Measurements from ENCODE around the gene ITPRIP. TPM values are rescaled to one million over a fixed set of nuclear protein-coding genes. Genes with fewer than 3 reads are reported as not detected.

ITPRIP gene
- total and polyA plus RNA-seq, 2 of the 8 experiments (the other 6 are each of a cell fraction or from before 2014, with no cell fraction given) = 15.3 to 16.9 TPM

DNA sequence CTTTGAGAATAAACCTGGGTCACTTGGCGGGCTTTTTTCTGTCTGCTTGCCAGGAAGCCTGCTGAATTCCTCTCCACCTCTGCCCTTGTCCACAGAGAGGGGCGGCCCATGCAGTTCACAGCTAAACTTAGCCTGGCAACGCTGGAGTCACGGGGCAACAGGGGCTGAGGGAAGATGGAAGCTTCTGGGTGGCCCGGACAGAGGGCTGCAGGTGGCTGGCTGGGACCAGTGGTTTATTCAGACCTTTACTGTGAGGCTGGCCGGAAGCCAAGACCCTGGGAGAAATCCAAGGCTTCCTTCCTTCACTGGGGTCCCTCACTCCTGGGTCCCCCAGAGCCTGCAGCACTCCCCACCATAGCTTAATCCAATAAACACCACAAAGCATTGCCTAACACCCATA, 17.0 kb downstream of the ITPRIP start:
- Histone ChIP-seq H2AFZ (ENCODE audit: low read length) (no peak overlapping the region), H2BK12ac (ENCODE audit: low read depth, low read length) (no peak overlapping the region), H3K9me3 (ENCODE audit: insufficient read depth in 2 of 2, low read depth in 1 of 2, low read length in 1 of 2) (no peaks in the 10 kb centered on the region), H2BK120ac (replicated peaks; ENCODE audit: low read depth, low read length) (no peak overlapping the region), H2AK5ac (ENCODE audit: low read depth, low read length) (no peak overlapping the region), H3K4me2 (ENCODE audit: insufficient read depth in 1 of 2, low read depth in 2 of 2, low read length in 2 of 2) (no peak overlapping the region), H3K23me2 (ENCODE audit: low read depth, low read length) (no peaks in the 10 kb centered on the region), H3K18ac (ENCODE audit: extremely low read depth, low read length) (no peak overlapping the region), H3K4me3 (ENCODE audit: extremely low read depth in 1 of 4, insufficient read depth in 2 of 4, low read depth in 3 of 4, low read length in 4 of 4) (no peak overlapping the region), H4K20me1 (replicated peaks in 1 of 2; ENCODE audit: control insufficient read depth in 1 of 2, insufficient read depth in 2 of 2, low read length in 2 of 2) (peaks cover 7 to 18% of the 10 kb centered on the region in 2 experiments), H4K5ac (ENCODE audit: insufficient read length, low read depth, low read length) (no peak overlapping the region), H3K4ac (replicated peaks; ENCODE audit: insufficient read length, low read depth, low read length) (no peak overlapping the region), H3K79me1 (ENCODE audit: low read depth, low read length) (peaks cover 48% of the 10 kb centered on the region), H2BK15ac (ENCODE audit: low read length) (no peak overlapping the region), H4K8ac (ENCODE audit: extremely low read depth, insufficient read depth, low read length) (no peak overlapping the region), H3K23ac (ENCODE audit: insufficient read length) (no peak overlapping the region), H3K56ac (replicated peaks; ENCODE audit: insufficient read length, low read depth, low read length) (no peak overlapping the region), H3K14ac (ENCODE audit: insufficient read length) (no peak overlapping the region), H3K9ac (replicated peaks in 1 of 4; ENCODE audit: extremely low read depth in 1 of 4, low read depth in 3 of 4, low read length in 3 of 4) (no peak overlapping the region), H3K79me2 (ENCODE audit: control insufficient read depth in 1 of 2, insufficient read depth in 2 of 2, low read length in 2 of 2) (peaks cover 0 to 100% of the 10 kb centered on the region in 2 experiments; a peak in 3 of 4 replicates), H3K27me3 (replicated peaks in 1 of 4; ENCODE audit: control insufficient read depth in 3 of 4, extremely low read depth in 1 of 4, insufficient read depth in 3 of 4, low read length in 3 of 4) (no peaks in the 10 kb centered on the region), H2BK5ac (ENCODE audit: low read depth, low read length) (no peak overlapping the region), H2BK20ac (ENCODE audit: low read length) (no peak overlapping the region), H3K36me3 (ENCODE audit: control insufficient read depth in 2 of 4, insufficient read depth in 4 of 4, low read length in 3 of 4) (no peaks in the 10 kb centered on the region), H3K27ac (ENCODE audit: low read depth, low read length) (no peak overlapping the region), H4K91ac (replicated peaks; ENCODE audit: insufficient read length, low read length) (no peak overlapping the region), H3K4me1 (replicated peaks in 1 of 4; ENCODE audit: control insufficient read depth in 3 of 4, insufficient read depth in 4 of 4, low read length in 3 of 4) (peaks cover 10 to 53% (median 42%) of the 10 kb centered on the region in 4 experiments)
- no peak for FAIRE-seq
- WGBS, 2 experiments (ENCODE audit: extremely low coverage in 1 of 2, insufficient coverage in 1 of 2, insufficient read length in 1 of 2, insufficient replicate concordance in 2 of 2, low coverage in 1 of 2, low lambda C conversion rate in 2 of 2, missing lambda C conversion rate in 1 of 2) = 87% methylated on average over 6 of the region's 6 CpGs; no CpG with 5 or more reads in 1 of the 2 experiments
- DNase-seq (ENCODE audit: low read depth in 1 of 2, low spot score in 2 of 2) = no peak
- CTCF ChIA-PET (ENCODE audit: partially characterized antibody) = interaction anchor here (0.6 to 18.5 kb wide), 19 partner anchors 7 to 299 kb away, joined by 3 to 166 read pairs (median 4); partner anchors contain the start of genes CFAP58 and ITPRIP
- POLR2A ChIA-PET (ENCODE audit: partially characterized antibody) = interaction anchor here (0.9 to 3.5 kb wide), 3 partner anchors 9 to 59 kb away, joined by 3 to 19 read pairs (median 11); partner anchors contain the start of gene ITPRIP
- TF ChIP-seq POLR2A (IDR thresholded peaks at IDR 0.05; ENCODE audit: control extremely low read depth in 1 of 2, low read depth in 2 of 2, low read length in 2 of 2) = no peak
- TF ChIP-seq CHD2 (IDR thresholded peaks at IDR 0.05; ENCODE audit: low read length) = no peak

Data from H1 (cell line).